D721Med (cell line): ENCODE data around the gene DGKA.
A peak's percentile ranks its signal among the peaks of the same experiment; 100 is the strongest.

Experiments used
- DNase-seq: peaks from one replicate; pipeline ENCODE4 v3.0.0; 2011; ENCODE audit warnings: low spot score; ENCODE audit not compliant: insufficient read length
- FAIRE-seq: peaks from 2 replicates; lab custom pipeline; 2011; peaks lifted over from hg19 to GRCh38; lab: Jason Lieb, UNC
- CTCF ChIP-seq: IDR thresholded peaks from 2 replicates; pipeline ENCODE4 v1.5.1; 2012; ENCODE audit warnings: mild to moderate bottlenecking, control low read depth; ENCODE audit not compliant: insufficient read depth; ENCODE audit errors: missing control alignments

DGKA gene

DNA sequence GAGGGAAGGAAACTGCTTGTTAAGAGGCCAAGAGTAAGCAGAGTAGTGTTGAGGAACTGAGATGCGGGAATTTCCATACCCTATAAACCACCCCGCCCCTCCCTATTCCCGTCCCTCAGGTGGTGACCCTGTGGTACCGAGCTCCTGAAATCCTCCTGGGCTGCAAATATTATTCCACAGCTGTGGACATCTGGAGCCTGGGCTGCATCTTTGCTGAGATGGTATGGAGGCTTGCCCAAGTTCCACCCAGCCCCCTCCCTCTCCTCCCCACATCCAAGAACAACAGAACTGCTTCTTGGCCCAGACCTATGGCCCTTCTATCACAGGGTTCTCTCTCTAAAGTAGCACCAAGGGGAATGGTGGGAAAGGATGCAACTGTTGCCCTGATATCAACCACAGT, 38.4 kb downstream of the DGKA start:
- FAIRE-seq (no peak), DNase-seq (no peak)
- TF ChIP-seq CTCF: no peak

GRCh38 chr12:55970775-55971174, 39.8 kb downstream of the DGKA start:
- FAIRE-seq (no peak), DNase-seq (no peak)
- TF ChIP-seq CTCF: no peak

DNA sequence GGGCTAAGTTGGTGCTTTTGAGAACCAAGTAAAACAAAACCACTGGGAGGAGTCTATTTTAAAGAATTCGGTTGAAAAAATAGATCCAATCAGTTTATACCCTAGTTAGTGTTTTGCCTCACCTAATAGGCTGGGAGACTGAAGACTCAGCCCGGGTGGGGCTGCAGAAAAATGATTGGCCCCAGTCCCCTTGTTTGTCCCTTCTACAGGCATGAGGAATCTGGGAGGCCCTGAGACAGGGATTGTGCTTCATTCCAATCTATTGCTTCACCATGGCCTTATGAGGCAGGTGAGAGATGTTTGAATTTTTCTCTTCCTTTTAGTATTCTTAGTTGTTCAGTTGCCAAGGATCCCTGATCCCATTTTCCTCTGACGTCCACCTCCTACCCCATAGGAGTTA, 41.1 kb downstream of the DGKA start:
- DNase-seq (no peak), FAIRE-seq (no peak)
- no peak for TF ChIP-seq CTCF

- no peak for FAIRE-seq
- no peak for TF ChIP-seq CTCF
- DNase-seq: no peak
Measured at GRCh38 chr12:55972456-55972855, 41.5 kb downstream of the DGKA start.

GRCh38 chr12:55972911-55973598, 42.1 kb downstream of the DGKA start:
- no peak for TF ChIP-seq CTCF
- FAIRE-seq (no peak), DNase-seq (no peak)

DNA sequence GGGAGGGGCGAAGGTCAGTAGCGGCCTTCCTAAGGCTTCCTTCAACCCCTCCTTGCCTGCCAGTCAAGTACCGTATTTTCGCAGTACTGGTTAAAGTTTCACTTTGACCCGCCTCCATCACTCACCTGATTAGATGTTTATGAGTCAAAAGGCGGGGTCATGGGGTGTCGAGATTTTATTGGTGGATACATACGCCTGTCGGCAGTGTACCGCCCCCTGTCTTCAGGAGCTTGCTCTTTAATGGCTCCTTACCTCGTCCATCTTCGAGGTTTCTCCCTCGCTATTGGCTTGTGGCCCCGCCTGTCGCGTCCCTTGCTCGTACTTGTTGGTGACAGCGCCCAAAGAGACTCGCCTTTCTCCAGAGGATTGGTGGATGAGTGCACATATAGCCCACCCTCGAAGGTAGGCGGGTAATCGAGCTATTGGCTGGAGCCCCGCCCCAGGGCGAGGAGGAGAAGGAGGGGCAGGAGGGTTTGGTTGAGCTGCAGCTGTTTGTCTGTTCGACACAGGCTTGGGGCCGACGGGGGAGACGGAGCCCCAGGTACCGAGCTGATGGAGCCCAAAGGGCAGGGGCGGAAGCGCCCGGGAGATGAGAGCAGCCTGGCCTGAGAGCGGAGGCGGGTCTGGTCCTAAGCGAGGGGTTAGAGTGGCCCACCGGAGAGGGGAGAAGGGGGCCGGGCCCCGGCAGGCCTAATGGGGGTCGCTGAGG, 42.8 kb downstream of the DGKA start, which contains the start of gene RAB5B:
Gene RAB5B (plus strand): TSS at position 480 of the 709 bp plus-strand sequence. CDS start 12,883 bp downstream, outside the sequence.
- TF ChIP-seq CTCF: no peak
- peak; percentile 90 for DNase-seq
- FAIRE-seq: peak; percentile 61

DNA sequence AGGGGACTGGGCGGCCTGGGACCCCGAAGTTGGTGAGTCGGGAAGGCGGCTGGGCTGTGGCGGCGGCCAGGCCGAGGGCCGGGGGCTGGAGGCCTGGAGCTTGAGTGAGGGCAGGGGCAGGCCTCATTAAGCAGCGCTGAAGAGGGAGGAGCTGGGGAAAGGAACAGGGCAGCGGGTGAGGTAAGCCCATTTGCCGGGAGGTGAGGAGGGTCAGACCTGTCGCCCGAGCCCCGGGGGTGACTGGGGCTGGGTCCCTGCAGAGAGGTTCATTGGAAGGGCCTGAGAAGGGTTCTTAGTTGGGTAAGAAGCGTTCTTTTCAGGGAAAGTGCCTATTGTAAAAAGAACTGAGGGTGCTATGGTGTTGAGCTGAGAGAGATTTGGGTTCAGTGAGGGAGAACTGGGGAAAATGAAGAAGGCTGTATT, 43.4 kb downstream of the DGKA start:
- DNase-seq (no peak), FAIRE-seq (no peak)
- TF ChIP-seq CTCF: no peak
